Activated naive CD8-positive, alpha-beta T cell treated with anti-CD3 and anti-CD28 coated beads, Interleukin-2, amount 50 U/mL, for 24 hours (primary cell): Measurements from ENCODE around the gene PROKR1.
A peak's percentile ranks its signal among the peaks of the same experiment; 100 is the strongest.
"Not testable (repeated sequence)": the region's sequence is repeated elsewhere in the genome, so short reads cannot be mapped to it uniquely, and the experiment has no call there.

Experiments used
- ATAC-seq: fragments of 150-1000 bp; cut with Tn5 transposase; one replicate; pipeline ENCODE4 v1.10.0; 2021
- DNase-seq: peaks from one replicate; pipeline ENCODE4 v3.0.0; 2021
- H3K27ac Mint-ChIP-seq: one replicate; pipeline ENCODE4 v1.8.0; 2021; ENCODE audit warnings: mild to moderate bottlenecking, mixed read lengths
- H3K27me3 Mint-ChIP-seq: one replicate; pipeline ENCODE4 v1.8.0; 2021; ENCODE audit warnings: mixed read lengths
- H3K36me3 Mint-ChIP-seq: one replicate; pipeline ENCODE4 v1.8.0; 2021; ENCODE audit warnings: low read depth, mixed read lengths
- H3K4me1 Mint-ChIP-seq: one replicate; pipeline ENCODE4 v1.8.0; 2021; ENCODE audit warnings: mixed read lengths
- H3K4me3 Mint-ChIP-seq: one replicate; pipeline ENCODE4 v1.8.0; 2021; ENCODE audit warnings: mild to moderate bottlenecking, moderate library complexity, mixed read lengths
- H3K9me3 Mint-ChIP-seq: one replicate; pipeline ENCODE4 v1.8.0; 2021; ENCODE audit warnings: mixed read lengths

Gene PROKR1

DNA sequence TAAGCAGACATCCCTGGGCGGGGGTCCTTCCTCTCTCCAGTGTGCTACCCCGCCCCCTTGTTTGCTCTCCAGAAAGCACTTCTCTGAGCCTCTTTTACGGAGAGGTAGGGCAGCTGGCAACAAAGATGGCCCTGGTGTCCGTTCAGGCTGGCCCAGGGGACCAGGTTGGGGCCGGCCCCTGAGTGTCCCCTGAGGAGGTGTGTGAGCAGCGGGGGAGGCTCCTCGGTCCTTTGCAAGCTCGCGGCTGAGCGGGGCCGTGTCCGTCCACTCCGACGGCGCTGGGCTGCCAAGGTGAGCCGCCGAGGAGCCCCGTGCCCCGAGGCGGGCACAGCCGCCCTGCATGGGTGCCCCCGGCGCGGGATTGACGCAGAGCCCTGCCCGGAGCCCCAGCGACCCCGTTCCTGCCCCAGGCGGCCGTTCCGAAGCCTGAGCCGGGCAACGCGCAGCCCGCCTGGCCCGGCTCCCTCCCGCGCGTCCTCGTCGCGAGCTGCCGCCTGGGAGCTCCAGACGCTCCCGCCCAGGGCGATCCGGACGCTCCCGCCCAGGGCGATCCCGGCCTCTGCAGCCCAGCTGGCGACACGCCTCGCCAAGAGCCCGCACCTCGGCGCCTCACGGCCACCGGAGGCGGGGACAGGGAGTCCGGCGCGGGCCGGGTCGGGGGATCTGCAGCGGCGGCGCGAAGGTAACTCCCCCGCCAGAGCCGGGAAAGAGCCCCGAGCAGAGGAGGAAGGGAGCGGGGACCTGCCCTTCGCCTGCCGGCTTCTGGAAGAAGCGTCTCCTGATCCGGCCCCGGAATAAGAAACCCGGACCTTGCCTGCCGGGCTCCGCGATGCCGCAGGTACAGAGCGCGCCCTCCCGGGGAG is at the start of gene PROKR1:
TSS of gene PROKR1 (plus strand) at position 569 of the 863 bp plus-strand sequence. CDS start 2,243 bp downstream, outside the sequence.
- Mint-ChIP-seq H3K27me3 (peaks cover 64% of the 10 kb centered on the region), H3K4me3 (peak within 1 kb of the TSS; percentile 46)
- peak; percentile 16 for ATAC-seq

DNA sequence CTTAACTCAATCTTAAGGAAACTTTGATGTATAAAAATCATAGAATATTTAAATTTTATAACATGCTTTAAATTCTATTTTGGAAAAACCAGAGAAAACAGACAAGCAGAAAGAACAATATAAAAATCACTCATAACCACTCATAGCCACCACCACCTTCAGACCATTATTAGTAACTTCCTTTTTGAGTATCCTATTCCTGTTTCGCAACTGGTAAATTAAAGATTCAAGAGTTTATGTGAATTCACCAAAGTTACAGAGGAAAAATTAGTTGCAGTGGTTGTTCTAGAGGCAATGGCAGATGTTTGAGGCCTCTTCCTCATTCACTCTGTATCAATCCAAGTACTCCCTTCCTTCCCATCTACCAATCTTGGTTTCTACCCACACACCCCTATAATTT is 49.3 kb upstream of the PROKR1 start:
- Mint-ChIP-seq H3K27me3 (peaks cover 6% of the 10 kb centered on the region), H3K4me3 (no peak overlapping the region), H3K4me1 (peaks cover 17% of the 10 kb centered on the region), H3K27ac (no peak overlapping the region), H3K36me3 (no peaks in the 10 kb centered on the region), H3K9me3 (no peaks in the 10 kb centered on the region)
- DNase-seq = no peak
- ATAC-seq = no peak

More for the DNA sequence above, at the start of gene PROKR1:
- Mint-ChIP-seq H3K36me3 (peaks cover 10% of the 10 kb centered on the region), H3K9me3 (peaks cover 16% of the 10 kb centered on the region), H3K4me1 (peaks cover 31% of the 10 kb centered on the region), H3K27ac (no peak within 1 kb of the TSS)
- DNase-seq = no peak

DNA sequence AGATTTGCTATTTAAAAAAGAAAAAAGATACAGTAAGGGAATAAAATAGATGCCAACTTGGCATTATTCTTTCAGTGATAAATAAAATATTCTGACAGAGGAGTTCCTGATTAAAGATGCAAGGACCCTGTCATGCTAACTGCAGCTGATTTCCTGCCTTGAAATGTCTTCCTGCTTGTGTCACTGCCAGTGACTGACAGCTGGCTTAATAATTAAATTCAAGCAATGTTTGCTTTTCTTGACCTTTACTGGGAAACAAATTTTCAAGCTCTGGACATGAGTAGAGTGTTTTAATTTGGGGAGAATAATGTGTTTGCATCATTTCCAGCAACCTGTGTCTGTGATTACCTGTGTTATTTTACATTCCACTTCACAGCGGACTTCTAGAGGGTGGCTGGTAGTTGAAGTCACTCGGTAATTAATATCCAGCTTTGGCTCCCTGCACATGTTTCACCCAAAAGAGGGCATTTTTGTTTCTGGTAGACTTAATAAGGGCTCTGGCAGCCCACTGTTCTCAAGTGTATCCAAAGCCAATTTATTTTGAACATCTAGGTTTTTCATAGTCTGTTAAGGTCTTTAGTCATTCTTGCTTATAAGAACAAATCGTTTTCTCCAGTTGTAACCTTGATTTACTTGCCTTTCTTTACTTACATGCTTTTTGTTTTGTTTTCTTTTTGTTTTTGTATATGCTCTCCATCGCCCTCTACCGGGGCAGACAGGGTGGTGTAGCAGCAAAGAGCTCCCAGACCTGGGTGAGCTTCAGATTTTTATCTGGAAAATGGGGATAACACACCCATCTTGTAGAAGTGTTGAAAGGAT is 48.5 kb upstream of the PROKR1 start:
- no peak overlapping the region for H3K4me3 Mint-ChIP-seq
- H3K27ac Mint-ChIP-seq = no peak overlapping the region
- peaks cover 8% of the 10 kb centered on the region for H3K9me3 Mint-ChIP-seq
- DNase-seq (peak; percentile 46), ATAC-seq (no peak)
- H3K4me1 Mint-ChIP-seq = peaks cover 17% of the 10 kb centered on the region
- H3K36me3 Mint-ChIP-seq = no peaks in the 10 kb centered on the region
- peaks cover 12% of the 10 kb centered on the region for H3K27me3 Mint-ChIP-seq

DNA sequence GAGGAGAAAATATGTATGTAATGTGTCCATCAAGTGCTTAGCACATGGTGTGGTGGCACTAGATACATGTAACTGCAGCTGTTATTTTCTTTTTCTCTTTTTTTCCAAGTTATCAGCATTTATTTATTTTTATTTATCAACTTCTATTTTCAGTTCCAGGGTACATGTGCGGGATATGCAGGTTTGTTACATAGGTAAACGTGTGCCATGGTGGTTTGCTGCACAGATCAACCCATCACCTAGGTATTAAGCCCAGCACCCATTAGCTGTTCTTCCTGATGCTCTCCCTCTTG is 47.9 kb upstream of the PROKR1 start:
- H3K27ac Mint-ChIP-seq, H3K36me3 Mint-ChIP-seq: not testable (repeated sequence)

DNA sequence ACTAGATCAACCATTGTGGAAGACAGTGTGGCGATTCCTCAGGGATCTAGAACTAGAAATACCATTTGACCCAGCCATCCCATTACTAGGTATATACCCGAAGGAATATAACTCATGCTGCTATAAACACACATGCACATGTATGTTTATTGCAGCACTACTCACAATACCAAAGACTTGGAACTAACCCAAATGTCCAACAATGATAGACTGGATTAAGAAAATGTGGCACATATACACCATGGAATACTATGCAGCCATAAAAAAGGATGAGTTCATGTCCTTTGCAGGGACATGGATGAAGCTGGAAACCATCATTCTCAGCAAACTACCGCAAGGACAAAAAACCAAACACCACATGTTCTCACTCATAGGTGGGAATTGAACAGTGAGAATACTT is 42.9 kb upstream of the PROKR1 start:
- not testable (repeated sequence) for ATAC-seq, H3K27ac Mint-ChIP-seq

More for the DNA sequence above, 47.9 kb upstream of the PROKR1 start:
- peaks cover 17% of the 10 kb centered on the region for H3K4me1 Mint-ChIP-seq
- H3K4me3 Mint-ChIP-seq, ATAC-seq, DNase-seq: not testable (repeated sequence)
- H3K9me3 Mint-ChIP-seq = peaks cover 13% of the 10 kb centered on the region
- H3K27me3 Mint-ChIP-seq = peaks cover 12% of the 10 kb centered on the region

DNA sequence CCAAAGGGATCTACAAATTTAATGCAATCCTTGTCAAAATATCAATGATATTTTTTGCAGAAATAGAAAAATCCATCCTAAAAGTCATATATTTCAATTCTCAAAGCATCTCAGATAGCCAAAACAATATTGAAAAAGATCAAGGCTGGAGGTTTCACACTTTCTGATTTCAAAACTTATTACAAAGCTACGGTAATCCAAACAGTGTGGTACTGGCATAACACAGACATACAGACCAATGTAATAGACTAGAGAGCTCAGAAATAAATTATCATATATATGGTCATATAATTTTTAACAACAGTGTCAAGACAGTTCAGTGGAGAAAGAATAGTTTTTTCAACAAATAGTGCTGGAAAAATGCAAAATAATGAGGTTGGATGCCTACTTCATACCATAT is 40.3 kb upstream of the PROKR1 start:
- peaks cover 25% of the 10 kb centered on the region for H3K9me3 Mint-ChIP-seq
- no peaks in the 10 kb centered on the region for H3K36me3 Mint-ChIP-seq
- H3K4me1 Mint-ChIP-seq = no peaks in the 10 kb centered on the region
- no peak overlapping the region for H3K27ac Mint-ChIP-seq
- H3K27me3 Mint-ChIP-seq = peaks cover 7% of the 10 kb centered on the region
- ATAC-seq = no peak
- H3K4me3 Mint-ChIP-seq = no peak overlapping the region
- DNase-seq = no peak

More for the DNA sequence above, 42.9 kb upstream of the PROKR1 start:
- DNase-seq, H3K4me3 Mint-ChIP-seq, H3K4me1 Mint-ChIP-seq, H3K36me3 Mint-ChIP-seq: not testable (repeated sequence)
- peaks cover 25% of the 10 kb centered on the region for H3K9me3 Mint-ChIP-seq
- peaks cover 12% of the 10 kb centered on the region for H3K27me3 Mint-ChIP-seq

DNA sequence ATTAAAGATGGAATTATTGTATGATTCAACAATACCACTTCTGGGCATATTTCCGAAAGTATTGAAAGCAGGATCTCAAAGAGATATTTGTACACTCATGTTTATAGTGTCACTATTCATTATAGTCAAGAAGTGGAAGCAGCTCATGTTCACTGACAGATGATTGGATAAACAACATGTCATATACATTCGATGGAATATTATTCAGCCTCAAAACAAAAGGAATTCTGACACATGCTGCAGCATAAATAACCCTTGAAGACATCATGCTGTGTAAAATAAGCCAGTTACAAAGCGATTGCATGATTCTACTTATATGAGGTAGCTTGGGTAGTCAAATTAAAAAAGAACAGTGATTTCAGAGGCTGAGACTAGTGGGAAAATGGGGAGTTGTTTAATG is 39.3 kb upstream of the PROKR1 start:
- DNase-seq = no peak
- Mint-ChIP-seq H3K4me1 (no peaks in the 10 kb centered on the region), H3K9me3 (peaks cover 25% of the 10 kb centered on the region), H3K27me3 (peaks cover 6% of the 10 kb centered on the region), H3K4me3 (no peak overlapping the region), H3K36me3 (no peaks in the 10 kb centered on the region), H3K27ac (no peak overlapping the region)
- no peak for ATAC-seq

DNA sequence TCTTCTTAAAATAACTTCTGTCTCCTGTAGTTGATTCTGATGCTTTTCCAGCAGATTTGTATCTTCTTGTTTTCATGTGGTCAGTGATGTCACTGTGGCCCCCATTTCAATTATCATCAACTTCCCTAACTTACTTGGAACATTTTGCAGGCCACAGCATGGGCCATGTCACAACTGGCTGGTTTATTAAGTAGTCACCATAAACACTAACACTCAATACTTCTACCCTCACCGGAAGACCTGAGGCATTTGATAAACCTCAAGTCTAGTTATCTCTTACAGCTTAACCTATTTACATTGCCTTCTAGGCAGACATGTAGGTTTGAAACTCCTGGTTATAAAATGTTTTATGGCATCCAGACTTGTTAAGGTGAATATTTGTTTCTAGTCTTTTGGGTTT is 37.4 kb upstream of the PROKR1 start:
- H3K4me3 Mint-ChIP-seq = no peak overlapping the region
- no peak for ATAC-seq
- no peak for DNase-seq
- H3K9me3 Mint-ChIP-seq = peaks cover 22% of the 10 kb centered on the region
- H3K27me3 Mint-ChIP-seq = peaks cover 3% of the 10 kb centered on the region
- H3K36me3 Mint-ChIP-seq = peaks cover 5% of the 10 kb centered on the region
- no peaks in the 10 kb centered on the region for H3K4me1 Mint-ChIP-seq
- no peak overlapping the region for H3K27ac Mint-ChIP-seq

DNA sequence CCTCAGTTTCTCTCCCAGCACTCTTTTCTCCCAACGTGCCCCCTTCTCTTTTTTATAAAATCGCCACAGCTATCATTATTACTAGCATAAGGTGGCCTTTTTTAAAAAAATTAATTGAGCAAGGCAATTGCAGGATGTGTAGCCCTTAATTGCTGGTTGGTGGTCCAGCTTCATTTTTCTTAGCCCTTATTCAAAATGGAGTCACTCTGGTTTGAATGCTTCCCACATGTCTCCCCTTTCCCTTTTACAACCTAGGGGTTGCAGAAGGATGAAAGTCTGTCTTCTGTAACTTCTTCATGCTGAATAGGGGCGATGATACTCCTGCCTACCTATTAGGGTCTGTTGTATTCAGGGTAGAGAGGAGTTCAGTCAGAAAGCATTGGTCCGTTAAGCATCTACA is 36.6 kb upstream of the PROKR1 start:
- H3K4me3 Mint-ChIP-seq = no peak overlapping the region
- ATAC-seq = no peak
- no peaks in the 10 kb centered on the region for H3K4me1 Mint-ChIP-seq
- H3K27me3 Mint-ChIP-seq = peaks cover 3% of the 10 kb centered on the region
- H3K9me3 Mint-ChIP-seq = peaks cover 23% of the 10 kb centered on the region
- no peak overlapping the region for H3K27ac Mint-ChIP-seq
- no peak for DNase-seq
- H3K36me3 Mint-ChIP-seq = peaks cover 5% of the 10 kb centered on the region

DNA sequence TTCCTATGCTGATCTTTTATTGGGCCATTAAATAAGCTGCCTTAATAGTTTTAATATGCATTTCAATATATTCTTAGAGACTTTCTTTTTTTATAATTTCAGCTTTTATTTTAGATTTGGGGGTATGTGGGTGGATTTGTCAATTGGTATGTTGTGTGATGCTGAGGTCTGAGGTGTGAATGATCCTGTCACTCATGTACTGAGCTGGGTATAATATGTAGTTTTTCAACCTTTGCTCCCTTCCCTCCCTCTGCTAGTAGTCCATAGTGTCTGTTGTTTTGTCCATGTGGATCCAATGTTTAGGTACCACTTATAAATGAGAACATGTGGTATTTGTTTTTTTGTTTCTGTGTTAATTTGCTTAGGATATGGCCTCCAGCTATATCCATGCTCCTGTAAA is 35.5 kb upstream of the PROKR1 start:
- peaks cover 3% of the 10 kb centered on the region for H3K27me3 Mint-ChIP-seq
- ATAC-seq (no peak), DNase-seq (no peak)
- no peaks in the 10 kb centered on the region for H3K4me1 Mint-ChIP-seq
- no peak overlapping the region for H3K4me3 Mint-ChIP-seq
- H3K27ac Mint-ChIP-seq = no peak overlapping the region
- peaks cover 10% of the 10 kb centered on the region for H3K36me3 Mint-ChIP-seq
- peaks cover 29% of the 10 kb centered on the region for H3K9me3 Mint-ChIP-seq

DNA sequence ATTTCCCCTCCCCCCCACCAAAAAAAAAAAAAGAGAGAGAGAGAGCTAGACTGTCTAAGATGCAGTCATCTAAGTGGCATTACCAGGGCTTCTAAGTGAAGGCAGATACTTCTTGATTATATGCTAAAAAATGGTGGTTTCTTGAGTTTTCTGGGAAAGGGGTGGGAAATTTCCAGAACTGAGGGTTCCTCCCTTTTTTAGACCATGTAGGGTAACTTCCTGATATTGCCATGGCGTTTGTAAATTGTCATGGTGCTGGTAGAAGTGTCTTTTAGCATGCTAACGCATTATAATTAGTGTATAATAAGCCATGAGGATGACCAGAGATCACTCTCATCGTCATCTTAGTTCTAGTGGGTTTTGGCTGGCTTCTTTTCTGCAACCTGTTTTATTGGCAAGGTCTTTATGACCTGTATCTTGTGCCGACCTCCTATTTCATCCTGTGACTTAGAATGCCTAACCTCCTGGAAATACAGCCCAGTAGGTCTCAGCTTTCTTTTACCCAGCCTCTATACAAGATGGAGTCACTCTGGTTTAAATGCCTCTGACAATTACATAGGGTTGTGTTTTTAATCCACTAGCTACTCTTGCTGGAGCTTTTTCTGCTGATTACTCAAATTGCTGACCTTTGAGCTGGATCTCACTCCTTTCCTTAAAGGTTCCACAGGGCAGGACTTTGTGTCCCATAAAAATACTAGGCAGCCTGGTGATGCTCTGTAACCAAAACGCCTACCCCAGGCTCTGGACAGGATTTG is 30.4 kb upstream of the PROKR1 start:
- H3K27ac Mint-ChIP-seq = no peak overlapping the region
- H3K9me3 Mint-ChIP-seq = peaks cover 24% of the 10 kb centered on the region
- peaks cover 3% of the 10 kb centered on the region for H3K27me3 Mint-ChIP-seq
- no peak for DNase-seq
- no peaks in the 10 kb centered on the region for H3K4me1 Mint-ChIP-seq
- peaks cover 10% of the 10 kb centered on the region for H3K36me3 Mint-ChIP-seq
- no peak for ATAC-seq
- H3K4me3 Mint-ChIP-seq = no peak overlapping the region

DNA sequence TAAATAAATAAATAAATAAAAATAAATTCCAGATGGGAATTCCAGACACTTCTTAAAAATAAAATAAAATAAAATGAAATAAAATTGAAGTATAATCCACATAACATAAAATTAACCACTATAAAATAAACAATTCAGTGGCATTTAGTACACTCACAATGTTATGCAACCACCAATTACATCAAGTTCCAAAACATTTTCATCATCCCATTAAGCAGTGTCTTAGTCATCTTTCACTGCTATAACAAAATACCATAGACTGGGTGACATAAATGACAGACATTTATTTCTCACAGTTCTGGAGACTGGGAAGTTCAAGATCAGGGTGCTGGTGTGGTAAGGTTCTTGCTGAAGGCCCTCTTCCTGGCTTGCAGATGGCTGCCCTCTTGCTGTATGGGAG is 22.6 kb upstream of the PROKR1 start:
- no peak overlapping the region for H3K27ac Mint-ChIP-seq
- ATAC-seq = no peak
- H3K9me3 Mint-ChIP-seq = peaks cover 18% of the 10 kb centered on the region
- DNase-seq = no peak
- no peaks in the 10 kb centered on the region for H3K27me3 Mint-ChIP-seq
- H3K4me3 Mint-ChIP-seq = no peak overlapping the region
- H3K4me1 Mint-ChIP-seq = no peaks in the 10 kb centered on the region
- H3K36me3 Mint-ChIP-seq = peaks cover 2% of the 10 kb centered on the region

DNA sequence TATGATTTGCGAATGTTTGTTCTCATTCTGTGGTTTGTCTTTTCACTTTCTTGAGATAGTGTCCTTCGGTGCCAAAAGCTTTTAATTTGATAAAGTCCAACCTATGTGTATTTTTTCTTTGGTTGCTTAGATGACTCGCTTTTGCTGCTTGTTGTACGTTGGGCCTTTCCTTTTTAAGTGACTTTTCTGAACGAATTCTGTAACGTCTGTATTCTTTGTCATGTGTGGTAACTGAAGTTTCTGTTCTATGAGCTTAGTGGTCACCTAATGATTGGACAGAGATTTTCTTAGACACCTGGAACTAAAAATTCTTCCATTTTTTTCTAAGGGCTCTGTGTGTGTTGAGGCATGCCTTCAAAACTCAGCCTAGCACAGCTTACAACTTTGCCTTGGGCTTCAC is 19.6 kb upstream of the PROKR1 start:
- Mint-ChIP-seq H3K27me3 (peaks cover 2% of the 10 kb centered on the region), H3K9me3 (peaks cover 19% of the 10 kb centered on the region), H3K4me1 (no peaks in the 10 kb centered on the region), H3K4me3 (no peak overlapping the region), H3K27ac (no peak overlapping the region), H3K36me3 (peaks cover 5% of the 10 kb centered on the region)
- DNase-seq (no peak), ATAC-seq (no peak)

DNA sequence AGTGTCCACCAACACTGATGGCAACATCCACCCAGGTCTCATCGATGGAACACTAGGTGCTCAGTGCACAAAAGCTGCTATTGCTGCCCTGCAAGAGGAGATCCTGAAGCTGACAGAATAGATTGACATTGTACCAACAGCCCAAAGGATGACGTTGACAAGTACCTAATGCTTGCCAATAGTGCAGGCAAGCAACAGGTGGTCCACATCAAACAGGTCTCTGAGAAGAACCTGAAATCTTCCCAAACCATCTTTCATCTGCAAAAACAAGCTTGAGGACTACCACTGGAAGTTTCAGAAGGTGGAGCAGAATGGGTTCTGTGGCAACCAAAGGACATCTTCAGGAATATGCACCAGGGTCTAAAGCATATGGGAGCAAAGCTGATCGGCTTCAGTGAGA is 15.8 kb upstream of the PROKR1 start:
- H3K4me3 Mint-ChIP-seq = no peak overlapping the region
- ATAC-seq (no peak), DNase-seq (no peak)
- no peaks in the 10 kb centered on the region for H3K4me1 Mint-ChIP-seq
- no peak overlapping the region for H3K27ac Mint-ChIP-seq
- peaks cover 2% of the 10 kb centered on the region for H3K36me3 Mint-ChIP-seq
- H3K9me3 Mint-ChIP-seq = peaks cover 5% of the 10 kb centered on the region
- peaks cover 8% of the 10 kb centered on the region for H3K27me3 Mint-ChIP-seq
